ENCODE measurements around the gene ITPKB.
"Not testable (repeated sequence)": the region's sequence is repeated elsewhere in the genome, so short reads cannot be mapped to it uniquely, and the experiment has no call there.

ITPKB gene

GRCh38 chr1:226615876-226616275 is 123.2 kb downstream of the ITPKB start:
- DNase-seq, result no peak

- not testable (repeated sequence) for DNase-seq
Observed at GRCh38 chr1:226611980-226612379, 127.1 kb downstream of the ITPKB start.

- DNase-seq, result no peak
Observed at GRCh38 chr1:226611301-226611700, 127.8 kb downstream of the ITPKB start.

- no peak for DNase-seq
Observed at GRCh38 chr1:226610671-226611070, 128.4 kb downstream of the ITPKB start.

- DNase-seq, result no peak
Observed at GRCh38 chr1:226609836-226610455, 129.1 kb downstream of the ITPKB start.

- DNase-seq, result peak; percentile 32
Observed at GRCh38 chr1:226608699-226609505, 130.2 kb downstream of the ITPKB start.

GRCh38 chr1:226607821-226608220 is 131.3 kb downstream of the ITPKB start:
- no peak for DNase-seq

- no peak for DNase-seq
Observed at GRCh38 chr1:226607268-226607660, 131.8 kb downstream of the ITPKB start.

- DNase-seq, result no peak
Observed at GRCh38 chr1:226606311-226607267, 132.5 kb downstream of the ITPKB start.

GRCh38 chr1:226605318-226605950 is 133.6 kb downstream of the ITPKB start:
- no peak for DNase-seq

- DNase-seq, result no peak
Observed at GRCh38 chr1:226604560-226605317, 134.3 kb downstream of the ITPKB start.

- no peak for DNase-seq
Observed at GRCh38 chr1:226603858-226604559, 135.1 kb downstream of the ITPKB start.

- no peak for DNase-seq
Observed at GRCh38 chr1:226603022-226603857, 135.8 kb downstream of the ITPKB start.

- no peak for DNase-seq
Observed at GRCh38 chr1:226602186-226603021, 136.7 kb downstream of the ITPKB start.

GRCh38 chr1:226601456-226601855 is 137.6 kb downstream of the ITPKB start:
- no peak for DNase-seq

GRCh38 chr1:226600254-226600653 is 138.8 kb downstream of the ITPKB start:
- no peak for DNase-seq

- no peak for DNase-seq
Observed at GRCh38 chr1:226599636-226600238, 139.3 kb downstream of the ITPKB start.

- not testable (repeated sequence) for DNase-seq
Observed at GRCh38 chr1:226598955-226599354, 140.1 kb downstream of the ITPKB start.

GRCh38 chr1:226598455-226598849 is 140.6 kb downstream of the ITPKB start:
- no peak for DNase-seq
